H7 (cell line): ENCODE results near the gene ERICH3. TPM values are rescaled to one million over a fixed set of nuclear protein-coding genes. Genes with fewer than 3 reads are reported as not detected.

Experiments used
- DNase-seq: peaks from one replicate; pipeline ENCODE4 v3.0.0; 2012
- H3K27me3 ChIP-seq: 2 replicates; pipeline ENCODE4 v1.6.0; 2011; ENCODE audit warnings: mild to moderate bottlenecking, low read length; ENCODE audit not compliant: control insufficient read depth, insufficient read depth
- H3K36me3 ChIP-seq: replicated peaks from 2 replicates; pipeline ENCODE4 v1.5.1; 2011; ENCODE audit warnings: low read length; ENCODE audit not compliant: control insufficient read depth, insufficient read depth
- H3K4me3 ChIP-seq: 2 replicates; pipeline ENCODE4 v1.5.1; 2011; ENCODE audit warnings: low read depth, mild to moderate bottlenecking, control low read depth, low read length, moderate library complexity; ENCODE audit not compliant: insufficient read depth
- total RNA-seq: library from RNA; depleted of rRNA; stranded (reverse); fragments of >200 nt; shearing (Covaris generic); gene quantifications from 2 replicates; pipeline ENCODE4 v1.2.3, GENCODE V29; 2014; rRNA removed

ERICH3 gene
- not detected in 2 replicates for total RNA-seq

GRCh38 chr1:74673351-74674111, at the start of gene ERICH3:
TSS of gene ERICH3 (minus strand) at chr1:74673792. CDS start at chr1:74673519, 273 bp downstream.
- peak; percentile 58 for DNase-seq
- Histone ChIP-seq H3K4me3 (peak within 1 kb of the TSS; percentile 36), H3K27me3 (peaks cover 6% of the 10 kb centered on the region), H3K36me3 (no peaks in the 10 kb centered on the region)

GRCh38 chr1:74717626-74718025, 44.0 kb upstream of the ERICH3 start:
- DNase-seq: no peak
- no peaks in the 10 kb centered on the region for H3K36me3 ChIP-seq
- no peaks in the 10 kb centered on the region for H3K27me3 ChIP-seq
- no peak overlapping the region for H3K4me3 ChIP-seq

DNA sequence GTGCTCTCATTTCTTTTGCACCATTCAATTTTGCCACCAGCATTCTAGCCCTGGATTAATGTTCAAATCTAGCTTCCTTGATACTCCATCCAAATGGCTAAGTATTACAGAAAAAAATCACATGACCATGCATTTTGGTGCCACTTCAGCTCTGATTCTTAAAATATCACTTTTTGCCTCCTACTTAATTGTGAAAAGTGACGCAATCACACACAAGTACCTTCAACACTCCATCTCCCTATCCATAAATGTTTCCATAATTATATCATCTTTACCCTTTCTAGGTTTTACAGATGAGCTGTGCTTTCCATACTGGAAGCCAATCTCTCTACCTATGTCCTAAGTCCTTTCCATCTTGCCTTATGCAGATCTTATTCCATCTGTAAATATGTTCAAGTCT, 43.2 kb upstream of the ERICH3 start:
- DNase-seq: no peak
- no peak overlapping the region for H3K4me3 ChIP-seq
- H3K36me3 ChIP-seq: no peaks in the 10 kb centered on the region
- no peaks in the 10 kb centered on the region for H3K27me3 ChIP-seq

- no peak overlapping the region for H3K4me3 ChIP-seq
- DNase-seq: no peak
- no peaks in the 10 kb centered on the region for H3K27me3 ChIP-seq
- no peaks in the 10 kb centered on the region for H3K36me3 ChIP-seq
Measured at GRCh38 chr1:74715806-74716205, 42.2 kb upstream of the ERICH3 start.

GRCh38 chr1:74715236-74715502, 41.6 kb upstream of the ERICH3 start:
- Histone ChIP-seq H3K36me3 (no peaks in the 10 kb centered on the region), H3K27me3 (no peaks in the 10 kb centered on the region), H3K4me3 (no peak overlapping the region)
- DNase-seq: no peak

GRCh38 chr1:74714429-74715235, 41.0 kb upstream of the ERICH3 start:
- H3K27me3 ChIP-seq: no peaks in the 10 kb centered on the region
- H3K36me3 ChIP-seq: no peaks in the 10 kb centered on the region
- DNase-seq: no peak
- no peak overlapping the region for H3K4me3 ChIP-seq

DNA sequence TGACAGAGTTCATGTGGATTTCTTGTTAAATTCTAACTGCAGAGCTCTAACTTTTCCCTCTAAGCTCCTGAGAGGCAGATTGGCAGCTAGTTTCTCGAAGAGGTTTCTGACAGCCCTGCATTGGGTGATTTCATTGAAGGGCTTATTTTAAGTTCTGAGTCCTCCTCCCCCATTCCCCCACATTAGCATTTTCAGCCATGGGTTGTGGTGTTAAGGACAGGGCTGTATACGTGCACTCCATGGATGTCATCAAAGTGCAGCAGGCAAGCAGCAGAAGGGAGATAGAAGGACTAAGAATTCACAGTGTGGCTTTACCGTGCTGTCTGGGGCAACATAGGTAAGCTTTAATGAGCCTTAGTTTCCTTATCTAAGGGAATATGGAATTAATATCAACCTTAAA, 40.3 kb upstream of the ERICH3 start:
- Histone ChIP-seq H3K27me3 (no peaks in the 10 kb centered on the region), H3K4me3 (no peak overlapping the region), H3K36me3 (no peaks in the 10 kb centered on the region)
- DNase-seq: no peak

DNA sequence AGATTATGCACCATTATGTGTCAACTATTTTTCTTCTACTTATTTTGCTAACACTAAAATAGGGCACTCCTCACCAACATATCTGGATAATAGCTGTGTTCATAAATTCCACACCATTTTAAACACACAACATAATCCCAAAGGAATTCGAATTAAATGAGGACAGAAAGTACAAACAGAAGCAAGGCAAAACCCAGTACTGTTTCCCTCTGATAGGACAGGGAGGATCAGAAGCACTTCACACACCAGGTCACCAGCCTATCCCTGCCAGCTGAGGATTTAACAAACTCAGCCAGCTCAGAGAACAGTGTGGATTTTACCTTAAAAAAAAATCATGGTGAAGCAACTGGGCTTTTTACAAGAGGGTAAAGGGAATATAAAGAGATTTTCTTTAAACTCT, 39.3 kb upstream of the ERICH3 start:
- Histone ChIP-seq H3K27me3 (no peaks in the 10 kb centered on the region), H3K36me3 (no peaks in the 10 kb centered on the region), H3K4me3 (no peak overlapping the region)
- no peak for DNase-seq

GRCh38 chr1:74703386-74704182, 30.0 kb upstream of the ERICH3 start:
- no peaks in the 10 kb centered on the region for H3K27me3 ChIP-seq
- no peaks in the 10 kb centered on the region for H3K36me3 ChIP-seq
- no peak overlapping the region for H3K4me3 ChIP-seq
- no peak for DNase-seq

DNA sequence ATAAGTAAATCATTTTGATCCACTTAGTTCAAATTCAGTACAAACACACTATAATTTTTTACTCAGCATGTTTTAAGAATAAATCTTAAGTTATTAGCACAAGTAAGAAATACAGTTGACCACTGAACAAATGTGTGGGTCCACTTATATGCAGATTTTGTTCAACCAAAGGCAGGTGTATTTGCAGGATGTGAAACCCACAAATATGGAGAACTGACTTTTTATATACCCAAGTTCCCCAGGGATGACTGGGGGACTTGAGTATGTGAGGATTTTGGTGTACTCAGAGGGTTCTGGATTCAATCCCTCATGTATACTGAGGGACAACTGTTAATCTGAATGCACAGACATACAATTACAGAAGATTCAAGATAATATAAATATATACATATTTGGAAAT, 25.7 kb upstream of the ERICH3 start:
- no peaks in the 10 kb centered on the region for H3K36me3 ChIP-seq
- no peak for DNase-seq
- H3K27me3 ChIP-seq: no peaks in the 10 kb centered on the region
- H3K4me3 ChIP-seq: no peak overlapping the region

DNA sequence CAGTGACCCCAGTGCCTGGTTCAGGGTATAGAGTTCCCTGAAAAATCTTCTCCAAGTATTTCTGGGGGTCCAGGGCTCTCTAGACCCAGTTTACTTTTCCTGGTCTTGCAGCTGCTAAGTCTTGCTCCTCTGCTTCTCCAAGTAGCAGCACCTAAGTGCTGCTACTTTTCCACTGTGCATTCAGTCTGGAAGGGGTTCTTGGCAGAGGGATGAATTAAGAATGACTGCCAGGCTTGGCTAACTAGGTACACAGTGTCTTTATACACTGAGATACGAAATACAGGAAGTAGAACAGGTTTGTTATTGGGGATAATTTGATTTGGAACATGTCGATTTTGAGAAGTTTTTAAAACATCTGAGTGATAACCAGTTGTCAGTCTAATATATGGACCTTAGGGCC, 24.2 kb upstream of the ERICH3 start:
- H3K36me3 ChIP-seq: no peaks in the 10 kb centered on the region
- no peak overlapping the region for H3K4me3 ChIP-seq
- no peaks in the 10 kb centered on the region for H3K27me3 ChIP-seq
- DNase-seq: no peak

DNA sequence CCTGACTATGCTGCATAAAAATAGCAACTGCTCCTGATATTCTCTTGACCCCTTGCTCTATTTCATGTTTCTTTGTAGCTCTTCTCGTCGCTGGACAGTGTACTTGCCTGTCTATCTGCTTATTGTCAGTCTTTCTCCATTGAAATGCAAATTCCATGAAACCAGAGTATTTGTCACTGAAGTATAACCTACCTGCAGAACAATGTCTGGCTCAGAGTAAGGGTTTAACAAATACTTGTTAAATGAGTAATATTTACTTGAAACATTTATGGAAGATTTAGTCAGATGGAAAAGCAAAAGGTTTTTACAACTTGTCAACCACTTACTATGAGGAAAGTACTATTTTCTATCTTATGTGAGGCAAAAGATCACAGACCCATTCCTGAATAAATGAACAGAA, 19.9 kb upstream of the ERICH3 start:
- no peaks in the 10 kb centered on the region for H3K36me3 ChIP-seq
- DNase-seq: no peak
- H3K27me3 ChIP-seq: no peaks in the 10 kb centered on the region
- no peak overlapping the region for H3K4me3 ChIP-seq

DNA sequence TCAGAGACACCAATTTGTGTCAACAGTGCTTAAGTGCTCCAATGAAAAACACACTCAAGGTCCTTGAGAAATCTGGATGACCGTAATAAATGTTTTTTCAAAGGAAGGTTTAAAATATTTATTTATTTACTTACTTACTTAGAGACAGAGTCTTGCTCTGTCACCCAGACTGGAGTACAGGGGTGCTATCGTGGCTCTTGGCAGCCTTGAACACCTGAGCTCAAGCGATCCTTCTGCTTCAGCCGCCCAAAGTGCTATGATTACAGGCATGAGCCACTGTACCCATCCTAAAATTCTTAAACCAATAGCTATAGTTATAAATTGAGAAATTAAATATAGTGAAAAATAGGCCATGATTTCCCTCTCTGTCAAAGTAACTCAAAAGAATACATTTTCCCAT, 17.3 kb upstream of the ERICH3 start:
- Histone ChIP-seq H3K36me3 (no peaks in the 10 kb centered on the region), H3K4me3 (no peak overlapping the region), H3K27me3 (no peaks in the 10 kb centered on the region)
- DNase-seq: no peak

GRCh38 chr1:74690364-74690696, 16.7 kb upstream of the ERICH3 start:
- Histone ChIP-seq H3K27me3 (no peaks in the 10 kb centered on the region), H3K36me3 (no peaks in the 10 kb centered on the region), H3K4me3 (no peak overlapping the region)
- no peak for DNase-seq
